Keratinocyte (primary cell): ENCODE measurements around the gene ASTN1. TPM values are rescaled to one million over a fixed set of nuclear protein-coding genes. Genes with fewer than 3 reads are reported as not detected.

Experiments used
- DNase-seq: peaks from one replicate; pipeline ENCODE4 v3.0.0-alpha.2; 2011; ENCODE audit warnings: low read depth, missing footprints, low spot score
- FAIRE-seq: peaks from 2 replicates; lab custom pipeline; 2011; peaks lifted over from hg19 to GRCh38; lab: Jason Lieb, UNC
- H2AFZ ChIP-seq: 2 replicates; pipeline ENCODE4 v1.6.0; 2012; ENCODE audit warnings: low read length, control low read depth, inconsistent platforms; ENCODE audit not compliant: control insufficient read depth
- H3K27ac ChIP-seq: 2 replicates; pipeline ENCODE4 v1.5.1; 2011; ENCODE audit warnings: low read length; ENCODE audit not compliant: control insufficient read depth, insufficient read depth
- H3K27me3 ChIP-seq: 3 replicates; pipeline ENCODE4 v1.6.0; 2011; ENCODE audit warnings: low read length; ENCODE audit not compliant: control insufficient read depth, insufficient read depth; ENCODE audit errors: extremely low read depth
- H3K36me3 ChIP-seq, 2 experiments: 2 replicates in 1 of 2; 3 replicates in 1 of 2; pipeline ENCODE4 v1.5.1; 2011; ENCODE audit warnings: low read length in 2 of 2, mild to moderate bottlenecking in 1 of 2; ENCODE audit not compliant: control insufficient read depth in 2 of 2, insufficient read depth in 2 of 2; ENCODE audit errors: extremely low read depth in 1 of 2
- H3K4me1 ChIP-seq: 3 replicates; pipeline ENCODE4 v1.5.1; 2011; ENCODE audit warnings: low read length; ENCODE audit not compliant: control insufficient read depth, insufficient read depth; ENCODE audit errors: extremely low read depth
- H3K4me2 ChIP-seq: 3 replicates; pipeline ENCODE4 v1.6.0; 2011; ENCODE audit warnings: low read depth, low read length; ENCODE audit not compliant: control insufficient read depth, insufficient read depth; ENCODE audit errors: extremely low read depth
- H3K4me3 ChIP-seq, 3 experiments: fragments of 200-600 bp in 1 of 3; sonication (generic) in 1 of 3; 2 replicates in 2 of 3; 3 replicates in 1 of 3; pipeline ENCODE4 v1.5.1; 2011 to 2016; ENCODE audit warnings: low read length in 3 of 3, mild to moderate bottlenecking in 3 of 3, control low read depth in 2 of 3, inconsistent platforms in 1 of 3, low read depth in 1 of 3, mixed read lengths in 1 of 3, mixed run types in 1 of 3, moderate library complexity in 1 of 3; ENCODE audit not compliant: control insufficient read depth in 2 of 3, insufficient read depth in 2 of 3; ENCODE audit errors: extremely low read depth in 1 of 3
- H3K79me2 ChIP-seq: 2 replicates; pipeline ENCODE4 v1.6.0; 2012; ENCODE audit warnings: low read length; ENCODE audit not compliant: control insufficient read depth, insufficient read depth
- H3K9ac ChIP-seq: 3 replicates; pipeline ENCODE4 v1.6.0; 2011; ENCODE audit warnings: low read length; ENCODE audit not compliant: control insufficient read depth, insufficient read depth; ENCODE audit errors: extremely low read depth
- H3K9me1 ChIP-seq: 3 replicates; pipeline ENCODE4 v1.6.0; 2011; ENCODE audit warnings: low read length; ENCODE audit not compliant: control insufficient read depth, insufficient read depth; ENCODE audit errors: extremely low read depth
- H3K9me3 ChIP-seq: 2 replicates; pipeline ENCODE4 v1.5.1; 2012; ENCODE audit warnings: low read depth, low read length; ENCODE audit not compliant: control insufficient read depth
- H4K20me1 ChIP-seq: 3 replicates; pipeline ENCODE4 v1.6.0; 2011; ENCODE audit warnings: low read length; ENCODE audit not compliant: control insufficient read depth, insufficient read depth; ENCODE audit errors: extremely low read depth
- CTCF ChIP-seq, 3 experiments: IDR thresholded peaks in 1 of 3; conservative IDR thresholded peaks in 1 of 3; optimal IDR thresholded peaks in 1 of 3; 2 replicates in 2 of 3; 3 replicates in 1 of 3; pipeline versions ENCODE3 to v1.5.1; 2011; ENCODE audit warnings: low read length in 3 of 3, mild to moderate bottlenecking in 3 of 3, moderate library complexity in 2 of 3, control low read depth in 1 of 3, inconsistent platforms in 1 of 3; ENCODE audit not compliant: insufficient read depth in 2 of 3; ENCODE audit errors: extremely low read depth in 1 of 3
- EZH2 ChIP-seq: IDR thresholded peaks from one replicate; pipeline ENCODE4 v1.6.1; 2012; ENCODE audit warnings: inconsistent platforms, mild to moderate bottlenecking, low read length, moderate library complexity
- dilution Hi-C: fragments of 300-500 bp; cut with MboI; formaldehyde crosslinking; loops from one replicate; pipeline ENCODE4 v1.7.0; 2020; ENCODE audit warnings: low sequenced_read_pairs; ENCODE audit not compliant: extremely low pct_ligation_motif_present
- polyA plus RNA-seq, 5 experiments: library from polyadenylated mRNA; depleted of rRNA in 3 of 5; stranded (reverse) in 3 of 5; stranded (forward) in 1 of 5; unstranded in 1 of 5; fragments of >200 nt; gene quantifications; 1 replicate in 1 of 5; 2 replicates in 3 of 5; 3 replicates in 1 of 5; pipeline versions ENCODE4 v1.2.1 to v1.2.3, GENCODE V29; 2011 to 2012; ENCODE audit warnings: missing spikeins in 2 of 5, low read depth in 1 of 5, low replicate concordance in 1 of 5

Gene ASTN1
- polyA plus RNA-seq, 1 donor (not counting 4 experiments of a cell fraction or from before 2014, with no cell fraction given) = 0.08 TPM

- no peaks in the 10 kb centered on the region for H4K20me1 ChIP-seq
- dilution Hi-C loops = no loop called here
Observed at GRCh38 chr1:176831150-176831549, 333.4 kb downstream of the ASTN1 start.

DNA sequence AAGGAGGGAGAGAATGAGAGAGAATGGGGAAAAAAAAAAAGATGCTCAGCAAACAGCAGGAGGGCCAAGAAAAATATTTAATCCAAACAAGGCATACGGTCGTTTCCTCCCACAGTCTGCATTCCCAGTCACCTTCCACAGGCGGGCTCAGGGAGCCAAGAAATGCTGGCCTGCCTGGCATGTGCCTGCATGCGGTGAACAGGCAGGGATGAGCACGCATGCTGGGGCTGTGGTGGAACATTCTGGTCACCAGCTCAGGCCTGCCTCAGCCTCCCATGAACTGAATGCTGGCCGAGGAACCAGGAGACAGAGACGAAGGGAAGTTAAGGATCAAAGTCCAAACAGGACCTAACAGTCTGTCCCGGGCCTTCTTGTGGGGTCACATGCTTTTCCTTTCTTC, 335.3 kb downstream of the ASTN1 start:
- H4K20me1 ChIP-seq = no peaks in the 10 kb centered on the region
- no peak for FAIRE-seq
- H3K9ac ChIP-seq = no peak overlapping the region
- H3K9me1 ChIP-seq = no peaks in the 10 kb centered on the region
- H3K27ac ChIP-seq = no peak overlapping the region
- H3K27me3 ChIP-seq = no peaks in the 10 kb centered on the region
- dilution Hi-C loops = no loop called here
- no peak for DNase-seq
- no peaks in the 10 kb centered on the region for H3K36me3 ChIP-seq
- no peaks in the 10 kb centered on the region for H3K79me2 ChIP-seq
- H3K4me2 ChIP-seq = no peak overlapping the region
- H3K4me1 ChIP-seq = no peaks in the 10 kb centered on the region
- no peak overlapping the region for H3K4me3 ChIP-seq
- H3K9me3 ChIP-seq = no peaks in the 10 kb centered on the region
- no peak for TF ChIP-seq EZH2
- no peak for TF ChIP-seq CTCF (optimal IDR thresholded peaks at IDR 0.05 in 1 of 3, IDR thresholded peaks at IDR 0.05 in 1 of 3, conservative IDR thresholded peaks at IDR 0.05 in 1 of 3; ENCODE audit: extremely low read depth in 1 of 3, insufficient read depth in 2 of 3, low read length in 3 of 3)
- H2AFZ ChIP-seq = no peak overlapping the region

More at GRCh38 chr1:176831150-176831549, 333.4 kb downstream of the ASTN1 start:
- Histone ChIP-seq H3K4me2 (no peak overlapping the region), H2AFZ (no peak overlapping the region), H3K9me3 (no peaks in the 10 kb centered on the region), H3K36me3 (no peaks in the 10 kb centered on the region), H3K27ac (no peak overlapping the region), H3K9ac (no peak overlapping the region), H3K4me1 (no peaks in the 10 kb centered on the region), H3K4me3 (no peak overlapping the region), H3K79me2 (no peaks in the 10 kb centered on the region), H3K27me3 (no peaks in the 10 kb centered on the region), H3K9me1 (no peaks in the 10 kb centered on the region)
- no peak for DNase-seq
- FAIRE-seq = no peak
- TF ChIP-seq EZH2 (no peak), CTCF (optimal IDR thresholded peaks at IDR 0.05 in 1 of 3, IDR thresholded peaks at IDR 0.05 in 1 of 3, conservative IDR thresholded peaks at IDR 0.05 in 1 of 3; ENCODE audit: extremely low read depth in 1 of 3, insufficient read depth in 2 of 3, low read length in 3 of 3) (no peak)
